ENCODE measurements around the gene RPL19.
"Not testable (repeated sequence)": the region's sequence is repeated elsewhere in the genome, so short reads cannot be mapped to it uniquely, and the experiment has no call there.

Gene RPL19

GRCh38 chr17:39250076-39250475 lies 50.0 kb downstream of the RPL19 start:
- not testable (repeated sequence) for ATAC-seq

- ATAC-seq = no peak
Measured at GRCh38 chr17:39251997-39252396, 51.9 kb downstream of the RPL19 start.

- ATAC-seq = no peak
Measured at GRCh38 chr17:39252788-39253460, 52.8 kb downstream of the RPL19 start.

All from activated CD4-positive, CD25-positive, alpha-beta regulatory T cell treated with anti-CD3 and anti-CD28 coated beads, Interleukin-2, amount 50 U/mL, for 24 hours (primary cell).